ENCODE results near the gene CMSS1.

CMSS1 gene

DNA sequence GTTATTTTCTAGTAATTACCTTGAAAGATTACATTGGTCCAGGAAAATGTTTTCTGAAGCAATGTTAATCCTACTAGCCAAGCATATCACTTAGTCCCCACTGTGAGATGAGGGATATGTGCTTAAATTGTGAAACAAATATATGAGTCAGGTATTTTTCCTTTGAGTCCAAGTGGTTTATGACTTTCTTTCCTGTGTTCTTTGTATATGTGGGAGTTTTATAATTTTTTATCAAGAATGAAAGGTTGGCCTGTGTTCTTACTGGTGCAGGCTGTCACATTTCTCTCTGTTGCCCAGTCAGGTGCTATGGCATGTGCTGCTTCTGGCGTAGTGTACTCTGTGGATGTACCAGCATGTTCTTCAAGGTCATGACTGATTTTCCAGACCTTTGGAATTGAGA lies 147.4 kb downstream of the CMSS1 start:
- DNase-seq: no peak

DNA sequence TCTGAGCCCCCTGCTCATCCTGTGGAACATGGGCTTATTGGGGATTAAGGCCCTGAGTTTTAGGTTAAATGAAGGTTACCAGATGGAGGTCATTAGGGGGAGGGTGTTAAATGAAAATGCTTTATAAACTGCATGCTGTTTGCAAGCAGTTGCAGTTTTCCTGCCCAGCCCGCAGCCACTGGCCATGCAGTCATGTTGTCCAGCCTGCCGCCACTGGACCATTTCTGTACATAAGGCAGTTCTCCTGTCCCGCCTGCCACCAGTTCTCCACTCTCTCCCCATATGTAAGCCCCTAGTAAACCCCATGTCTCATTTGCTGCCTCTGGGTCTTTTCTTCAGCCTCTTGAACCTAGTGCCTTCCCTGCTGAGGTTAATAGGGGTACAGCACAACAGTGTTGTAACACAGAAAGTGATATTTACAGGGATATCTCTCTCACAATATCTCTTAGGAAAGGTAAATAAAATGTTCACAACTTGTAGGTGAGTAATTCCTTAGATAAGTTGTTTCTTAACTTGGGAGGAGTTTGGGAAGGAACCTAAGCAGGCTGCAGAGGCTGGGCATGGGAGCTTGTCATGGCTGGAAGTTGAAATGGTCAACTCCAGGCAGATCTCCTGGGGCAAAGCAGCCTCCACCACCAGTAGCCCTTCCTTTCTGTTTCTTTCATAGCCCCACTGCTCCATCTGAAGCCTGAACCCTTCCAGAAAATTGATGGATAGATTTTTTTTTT lies 148.2 kb downstream of the CMSS1 start:
- no peak for DNase-seq

DNA sequence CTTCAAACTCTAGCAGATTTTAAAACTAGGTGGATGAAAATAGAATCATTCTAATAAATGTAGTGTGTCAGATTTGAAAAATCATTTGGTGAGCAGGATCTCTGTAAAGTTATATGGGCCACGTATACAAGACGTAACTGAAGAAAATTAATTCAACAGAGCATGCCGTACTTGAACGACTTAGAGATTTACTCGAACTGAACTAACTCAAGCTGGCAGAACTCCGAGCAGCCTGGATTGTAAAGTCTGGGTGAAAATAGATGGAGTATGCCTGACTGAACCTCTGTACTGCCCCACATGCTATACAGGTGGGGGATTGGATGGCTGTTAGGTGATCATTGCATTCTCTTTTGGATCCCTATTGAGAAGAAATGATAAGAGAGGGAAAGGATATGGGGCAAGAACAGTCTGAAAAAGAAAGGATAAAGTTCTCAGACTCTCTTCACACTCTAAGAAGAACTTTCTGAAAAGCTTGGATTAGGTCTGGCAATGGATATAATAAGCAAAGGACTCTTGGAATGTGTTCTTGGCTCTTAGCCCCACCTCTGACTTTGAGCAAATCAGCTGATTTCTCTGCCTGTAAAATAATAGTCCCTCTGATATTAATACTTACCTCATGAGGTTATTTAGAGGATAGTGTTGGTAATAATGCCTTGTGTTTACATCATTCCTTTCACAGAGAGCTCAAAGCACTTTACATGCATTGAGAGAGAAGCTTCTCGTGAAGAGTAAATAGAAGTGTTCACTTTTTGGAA lies 149.2 kb downstream of the CMSS1 start:
- no peak for DNase-seq

DNA sequence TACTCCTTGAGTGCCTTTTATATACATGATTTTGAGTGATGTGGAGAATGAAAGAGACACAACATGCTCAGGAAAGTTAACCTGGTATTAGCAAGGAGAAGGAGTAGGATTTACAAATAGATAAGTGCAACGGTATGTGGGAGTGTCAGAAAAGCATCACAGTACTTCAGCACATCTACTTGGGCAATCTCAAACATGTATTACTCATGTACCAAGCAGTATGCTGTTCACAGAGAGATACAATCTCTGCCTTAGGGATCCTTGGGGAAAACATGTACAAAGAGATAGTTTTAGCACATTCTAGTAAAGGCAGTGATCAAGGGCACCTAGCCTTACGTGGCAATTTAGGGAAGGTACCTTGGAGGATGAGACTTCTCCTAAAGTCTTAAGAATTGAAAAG lies 150.1 kb downstream of the CMSS1 start:
- DNase-seq: no peak

DNA sequence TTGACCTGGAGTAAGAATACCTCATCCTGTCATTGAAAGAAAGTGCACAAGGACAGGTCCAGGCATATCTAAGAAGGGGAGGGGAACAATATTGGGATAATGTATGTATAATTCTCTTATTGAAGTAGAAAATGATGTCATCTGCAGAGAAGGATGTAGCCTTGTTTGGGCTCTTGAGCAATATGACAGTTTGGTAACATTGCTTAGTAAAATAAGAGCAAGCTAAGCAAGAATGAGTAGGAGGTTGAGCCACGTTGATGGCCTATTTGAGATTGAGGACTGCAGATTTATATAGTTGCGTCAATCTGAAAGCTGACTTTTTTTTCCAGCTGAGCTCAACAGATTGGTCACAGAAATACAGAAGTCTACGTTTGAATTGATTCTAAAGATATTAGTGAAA lies 151.5 kb downstream of the CMSS1 start:
- DNase-seq: no peak

DNA sequence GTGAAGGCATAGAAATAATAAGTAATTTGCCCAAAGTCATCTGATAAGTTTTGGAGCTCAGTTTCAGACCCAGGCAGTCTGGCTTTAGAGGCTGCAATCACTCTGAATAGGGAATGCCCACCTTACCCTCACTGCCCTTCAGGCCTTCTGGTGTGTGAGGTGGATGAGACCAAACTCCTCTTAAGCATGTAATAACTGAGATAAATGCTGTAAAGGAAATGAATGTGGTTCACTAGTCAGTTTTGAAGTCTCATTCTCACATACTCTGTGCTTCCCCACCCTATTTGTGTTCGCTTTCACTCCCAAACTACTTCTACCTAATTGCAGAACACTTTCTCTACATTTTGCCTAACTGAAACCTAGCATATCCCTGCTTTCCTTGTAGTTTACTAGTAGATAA lies 152.5 kb downstream of the CMSS1 start:
- no peak for DNase-seq

DNA sequence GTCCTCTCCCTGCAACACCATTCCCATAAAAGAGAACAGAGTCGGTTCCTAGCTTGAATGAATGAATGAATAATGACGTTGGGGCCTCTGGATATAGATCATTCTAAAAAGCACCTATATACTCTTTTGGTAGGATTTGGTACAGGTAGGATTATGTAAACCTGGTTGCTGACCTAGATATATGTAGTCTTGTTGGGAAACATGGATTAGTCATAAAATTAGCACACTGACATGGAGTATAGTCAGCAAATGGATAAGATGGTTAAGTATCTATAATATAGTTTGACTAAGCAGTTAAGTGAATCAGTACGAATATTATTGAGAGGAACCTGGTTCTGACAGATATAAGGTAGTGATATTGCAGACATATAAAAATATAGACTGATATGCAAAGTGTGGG lies 154.1 kb downstream of the CMSS1 start:
- no peak for DNase-seq

DNA sequence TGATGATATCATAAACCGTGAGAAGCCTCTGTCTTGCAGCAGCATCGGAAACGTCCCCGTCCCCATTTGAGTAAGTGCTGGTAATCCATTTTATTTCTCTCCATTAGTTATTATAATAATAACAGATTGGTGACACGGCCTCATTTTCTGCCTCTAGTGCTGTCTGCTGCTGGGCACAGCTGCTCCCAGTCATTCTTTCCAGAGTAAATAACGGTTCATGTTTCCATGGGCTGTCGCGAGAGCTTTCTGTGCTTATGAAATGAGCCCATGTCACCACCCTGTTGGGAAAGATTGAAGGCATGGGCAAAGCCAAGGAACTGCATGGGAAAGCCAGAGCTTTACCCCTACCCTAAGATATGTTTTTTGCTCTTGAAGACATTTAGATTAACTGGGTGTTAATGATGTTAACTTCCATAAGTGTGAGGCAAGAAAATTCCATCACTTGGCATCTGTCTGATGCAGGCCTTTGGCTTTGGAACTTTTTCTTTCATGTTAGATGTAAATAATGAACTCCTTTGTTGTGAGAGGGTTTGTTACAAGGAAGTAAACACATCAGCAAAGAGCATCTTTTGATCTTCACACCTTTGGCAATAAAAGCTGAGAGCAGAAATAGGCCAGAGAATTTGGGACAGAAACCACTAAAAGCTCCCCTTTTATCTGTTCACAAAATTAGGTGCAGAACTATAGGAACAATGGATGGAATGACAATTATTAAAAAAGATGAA lies 154.9 kb downstream of the CMSS1 start:
- DNase-seq: no peak

DNA sequence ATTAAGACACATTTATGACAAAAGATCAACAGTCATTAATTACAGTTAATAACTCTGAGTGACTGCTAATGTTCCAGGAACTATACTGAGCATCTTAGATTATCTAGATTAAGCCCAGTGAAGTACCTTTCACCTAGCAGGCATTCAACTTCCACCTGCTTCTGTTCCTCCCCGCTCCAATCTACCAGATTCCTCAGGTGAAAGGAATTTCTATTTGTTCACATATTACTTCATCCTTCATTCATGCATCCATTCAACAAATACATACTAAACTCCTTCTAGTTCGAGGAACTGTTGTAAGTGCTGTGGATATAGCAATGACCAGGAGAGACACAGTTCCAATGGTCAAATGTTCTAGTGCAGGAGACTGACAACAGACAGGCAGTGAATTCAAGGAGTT lies 157.3 kb downstream of the CMSS1 start:
- no peak for DNase-seq

DNA sequence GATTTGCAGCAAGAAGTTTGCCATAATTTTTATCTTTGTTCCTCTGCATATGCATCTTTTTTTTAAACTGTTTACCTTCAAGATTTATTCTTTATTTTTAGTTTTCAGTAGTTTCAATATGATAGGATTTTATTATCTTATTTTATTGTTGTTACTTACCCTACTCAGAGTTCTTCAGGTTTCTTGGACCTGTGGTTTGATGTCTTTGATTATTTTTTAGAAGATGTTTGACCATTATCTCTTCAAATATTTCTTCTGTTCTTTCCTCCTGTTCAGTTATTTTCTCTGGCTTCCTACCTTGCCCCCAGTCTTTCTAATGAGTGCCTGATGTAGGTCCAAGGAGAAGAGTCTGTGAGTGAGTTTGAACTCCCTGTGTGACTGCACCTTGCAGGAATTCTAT lies 158.9 kb downstream of the CMSS1 start:
- no peak for DNase-seq

DNA sequence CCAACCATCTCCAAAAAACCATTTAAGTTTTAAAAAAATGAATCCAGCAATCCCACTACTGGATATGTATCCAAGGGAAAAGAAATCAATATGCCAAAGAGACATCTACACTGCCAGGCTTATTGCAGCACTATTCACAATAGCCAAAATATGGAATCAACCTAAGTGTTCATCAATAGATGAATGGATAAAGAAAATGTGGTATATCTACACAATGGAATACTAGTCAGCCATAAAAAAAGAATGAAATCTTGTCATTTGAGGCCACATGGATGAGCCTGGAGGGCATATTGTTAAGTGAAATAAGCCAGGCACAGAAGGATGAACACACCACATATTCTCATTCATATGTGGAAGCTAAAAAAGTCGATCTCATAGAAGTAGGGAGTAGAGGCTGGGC lies 160.6 kb downstream of the CMSS1 start:
- no peak for DNase-seq

DNA sequence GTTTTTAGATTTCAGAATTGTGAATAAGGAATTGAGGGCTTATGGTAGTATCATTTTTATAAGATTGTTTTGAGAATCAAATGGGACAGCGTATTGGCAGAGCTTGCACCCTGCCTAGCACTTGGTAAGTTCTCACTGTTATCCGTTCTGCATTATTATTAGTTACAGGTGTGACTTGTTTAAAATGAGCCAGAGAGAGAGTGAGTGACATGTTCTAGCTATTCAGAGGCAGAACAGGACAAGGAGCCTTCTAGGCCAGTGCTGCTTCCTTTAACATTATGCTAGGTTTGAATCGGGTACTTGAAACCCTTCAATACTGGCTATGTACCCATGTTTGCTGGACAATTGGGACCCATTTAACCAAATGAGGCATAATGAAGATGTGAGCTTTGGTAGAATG lies 162.9 kb downstream of the CMSS1 start:
- no peak for DNase-seq

DNA sequence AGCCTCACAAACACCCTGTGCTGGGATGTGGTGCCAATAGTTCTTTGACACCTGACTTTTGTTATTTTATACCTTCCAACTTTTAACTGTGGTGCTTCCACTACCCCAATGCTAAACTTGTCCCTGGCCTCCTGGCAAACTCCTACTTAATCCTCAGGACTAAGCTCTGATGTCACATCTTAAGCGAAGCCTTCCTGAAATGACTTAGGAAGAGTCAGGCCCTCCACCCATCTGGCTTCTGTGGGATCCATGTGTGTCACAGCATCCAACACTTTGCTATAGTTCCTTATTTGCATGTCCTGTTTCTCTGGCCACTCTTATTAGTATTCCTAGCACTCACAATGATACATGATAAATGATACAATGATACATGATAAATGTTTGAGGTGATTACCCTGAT lies 163.5 kb downstream of the CMSS1 start:
- DNase-seq: no peak

DNA sequence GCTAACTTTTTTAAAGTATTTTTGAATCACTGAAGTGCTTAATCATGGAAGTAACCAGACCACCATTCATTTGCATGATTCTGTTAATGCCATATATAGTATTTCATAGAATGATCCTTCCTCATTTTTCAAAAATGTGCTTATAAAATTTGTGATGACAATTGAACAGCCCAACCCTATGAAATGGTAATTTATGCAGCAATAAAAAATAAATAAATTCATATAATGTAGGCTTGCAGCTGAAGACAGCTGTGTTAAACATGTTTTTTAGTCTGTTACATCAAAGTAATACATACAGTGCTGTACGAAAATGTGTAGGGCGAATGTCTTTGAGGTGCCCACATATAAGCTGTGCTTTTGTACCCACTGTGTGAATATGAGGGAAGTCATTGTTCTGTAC lies 165.0 kb downstream of the CMSS1 start:
- no peak for DNase-seq

DNA sequence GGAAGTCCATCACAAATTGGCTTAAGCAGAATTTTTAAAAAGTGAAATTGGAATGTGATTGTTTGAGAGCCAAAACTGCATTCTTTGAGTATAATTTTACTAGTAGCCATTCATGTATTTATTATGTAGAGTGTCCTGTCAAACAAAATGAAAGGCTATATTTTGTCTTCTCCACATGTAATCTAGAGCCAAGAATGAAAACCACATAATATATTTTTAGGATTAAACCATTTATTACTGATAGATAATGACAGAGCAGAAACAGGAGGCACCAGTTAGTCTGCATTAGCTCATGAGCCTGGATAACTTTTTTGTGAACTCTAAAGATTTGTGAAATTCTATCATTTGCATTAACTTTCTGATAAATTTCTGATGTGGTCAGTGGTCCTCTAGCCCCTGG lies 166.5 kb downstream of the CMSS1 start:
- DNase-seq: no peak

DNA sequence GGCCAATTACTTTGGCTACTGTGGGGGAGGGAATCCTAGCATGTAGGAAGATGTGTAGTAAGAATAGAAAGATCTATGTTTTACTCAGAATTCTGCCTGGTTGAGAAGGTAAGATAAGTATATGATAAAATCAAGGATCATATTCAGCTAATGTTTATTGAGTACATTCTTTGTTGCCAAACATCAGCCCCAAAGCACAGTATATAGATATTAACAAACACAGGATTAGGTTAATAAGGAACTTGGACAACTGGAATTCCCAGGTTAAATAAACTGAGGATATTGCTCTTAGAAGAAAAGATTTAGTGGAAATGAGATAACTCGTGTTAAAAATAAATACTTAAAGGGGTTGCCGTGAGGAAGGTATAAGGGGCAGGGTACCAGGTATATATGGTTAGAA lies 167.0 kb downstream of the CMSS1 start:
- no peak for DNase-seq

DNA sequence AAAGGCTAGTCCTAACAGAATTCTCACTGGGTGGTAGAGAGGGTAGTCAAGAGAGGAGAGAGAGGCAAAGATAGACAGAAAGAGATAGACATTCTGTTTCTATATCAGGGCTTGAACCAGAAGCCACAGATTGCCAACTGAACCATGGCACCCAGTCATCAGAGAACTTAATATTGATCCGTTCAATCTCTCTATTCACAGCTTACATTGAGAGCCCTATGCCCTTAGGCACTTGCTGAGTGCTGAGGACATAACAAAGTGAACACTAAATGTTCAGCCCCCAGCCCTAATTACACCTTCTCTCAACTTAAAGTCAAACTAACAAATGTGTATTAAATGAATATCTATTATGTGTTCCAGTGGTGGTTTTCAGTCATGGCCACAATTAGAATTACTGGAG lies 172.5 kb downstream of the CMSS1 start:
- no peak for DNase-seq

DNA sequence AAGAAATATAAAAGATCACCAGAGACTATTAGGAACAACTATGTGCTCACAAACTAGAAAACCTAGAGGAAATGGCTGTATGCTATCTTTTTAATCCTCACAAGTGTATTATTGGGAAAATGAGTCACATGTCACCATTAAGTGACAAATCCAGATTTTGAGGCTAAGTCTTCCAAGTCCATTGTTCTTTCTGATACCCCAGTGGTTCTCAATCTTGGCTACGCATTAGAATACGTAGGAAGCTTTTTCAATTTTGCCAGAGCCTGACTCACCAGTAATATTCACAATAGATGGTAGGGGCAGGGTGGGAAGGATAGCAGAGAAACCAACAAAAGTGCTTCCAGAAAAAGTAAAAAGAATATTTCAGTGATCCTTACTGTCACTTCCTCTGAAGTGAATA lies 179.6 kb downstream of the CMSS1 start:
- no peak for DNase-seq

DNA sequence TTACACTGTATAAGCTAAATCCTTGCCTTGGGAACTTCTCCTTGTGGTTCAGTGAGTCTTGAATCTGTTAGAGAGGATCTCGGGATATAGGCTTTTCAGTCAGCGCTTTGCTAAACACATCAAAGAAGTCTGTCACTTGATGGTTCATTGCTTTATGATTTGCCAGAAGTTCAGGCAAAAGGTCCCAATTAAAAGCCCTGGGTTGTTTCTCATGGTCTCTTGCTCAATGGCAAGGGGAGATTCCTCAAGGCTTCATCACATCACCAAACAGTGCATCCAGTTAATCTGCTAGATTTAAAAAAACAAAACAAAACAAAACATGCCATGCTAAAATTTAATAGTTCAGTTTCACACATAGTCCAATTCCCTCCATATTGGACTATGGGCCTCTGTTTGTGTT lies 181.9 kb downstream of the CMSS1 start:
- DNase-seq: no peak

DNA sequence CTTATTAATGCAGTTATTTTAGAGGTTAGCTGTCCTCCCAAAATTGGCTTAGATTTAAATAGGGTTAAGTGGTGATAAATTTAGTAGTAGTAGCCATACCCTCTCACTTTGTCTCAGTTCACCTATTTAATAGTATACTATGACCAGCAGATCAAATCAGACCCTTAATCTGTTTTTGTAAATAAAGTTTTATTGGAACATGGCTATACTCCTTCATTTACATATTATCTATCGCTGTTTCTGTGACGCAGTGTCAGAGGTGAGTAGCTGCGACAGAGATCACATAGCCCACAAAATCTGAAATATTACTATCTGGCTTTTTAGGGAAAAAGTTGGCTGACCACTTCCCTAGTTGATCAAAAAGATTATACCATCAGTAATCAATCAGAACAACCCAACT lies 183.4 kb downstream of the CMSS1 start:
- DNase-seq: no peak

DNA sequence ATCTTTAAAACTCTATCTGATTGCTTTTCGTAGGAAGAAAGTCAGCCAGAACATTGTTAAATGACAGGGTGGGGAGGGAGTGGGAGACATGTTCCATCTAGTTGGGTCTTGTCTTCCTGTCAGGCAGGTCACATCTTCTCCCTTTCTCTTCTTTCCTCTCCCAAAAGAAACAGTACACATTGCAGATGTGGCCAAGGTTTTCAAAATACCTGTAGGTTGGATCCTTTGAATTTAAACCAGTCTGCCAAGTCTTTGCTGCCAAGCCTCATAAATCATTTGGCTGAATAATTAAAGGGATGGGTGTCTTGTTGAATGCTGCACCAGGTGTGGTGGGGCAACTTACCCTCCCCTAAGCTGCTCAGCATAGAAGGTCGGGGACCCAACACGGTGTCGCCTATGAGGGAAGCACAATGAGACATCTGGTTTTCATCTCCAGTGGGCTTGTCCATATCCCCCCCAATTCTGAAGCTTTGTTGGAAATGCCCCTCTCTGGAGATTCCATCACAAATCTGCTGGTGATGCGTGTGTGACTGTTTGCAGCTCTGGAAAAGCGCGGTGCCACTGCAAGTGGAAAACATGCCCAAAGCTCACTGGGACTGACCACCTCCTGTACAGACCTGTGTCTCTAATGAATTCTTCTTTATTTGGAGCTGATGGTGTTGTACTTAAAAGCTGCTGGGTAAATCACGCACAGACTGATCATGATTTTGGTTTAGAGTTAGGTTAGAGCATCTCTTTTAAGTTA lies 184.0 kb downstream of the CMSS1 start:
- DNase-seq: no peak

DNA sequence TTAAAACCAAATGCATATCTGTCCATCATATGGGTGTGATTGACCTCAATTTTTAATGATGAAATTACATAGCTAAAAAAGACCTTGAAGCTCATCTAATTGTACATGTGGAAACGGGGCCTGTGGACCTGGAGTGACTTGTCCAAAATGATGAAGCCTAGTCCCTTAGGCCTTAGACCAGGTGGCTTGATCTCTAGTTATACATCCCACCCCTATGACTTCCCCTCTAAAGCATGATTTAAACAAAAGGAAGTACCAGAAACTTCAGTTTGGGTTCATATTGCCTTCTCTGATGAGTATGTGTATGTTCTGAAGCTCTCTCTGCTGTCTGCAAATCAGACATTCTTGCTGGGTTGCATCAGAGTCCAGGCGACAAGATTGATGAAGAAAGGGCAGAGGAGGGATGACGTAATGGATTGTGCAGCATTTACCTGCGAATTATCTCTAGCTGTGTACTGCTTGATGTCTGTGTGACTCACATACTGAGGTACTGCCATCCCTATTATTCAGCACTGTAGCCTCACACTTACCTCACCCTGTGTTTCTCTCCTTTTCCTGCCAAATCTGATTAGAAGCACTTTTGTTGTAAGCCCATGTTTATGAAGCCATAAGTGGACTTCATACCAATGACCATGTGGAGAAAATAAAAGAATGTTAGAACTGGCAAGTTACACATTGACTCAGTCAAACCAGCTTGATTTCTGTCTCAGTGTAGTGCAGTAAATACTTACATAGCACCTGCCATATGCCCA lies 185.1 kb downstream of the CMSS1 start:
- no peak for DNase-seq

Data from cortex of kidney (tissue), 1 donor.